Measurements from ENCODE around the gene SHQ1.

- TF ChIP-seq, protein P1, sequence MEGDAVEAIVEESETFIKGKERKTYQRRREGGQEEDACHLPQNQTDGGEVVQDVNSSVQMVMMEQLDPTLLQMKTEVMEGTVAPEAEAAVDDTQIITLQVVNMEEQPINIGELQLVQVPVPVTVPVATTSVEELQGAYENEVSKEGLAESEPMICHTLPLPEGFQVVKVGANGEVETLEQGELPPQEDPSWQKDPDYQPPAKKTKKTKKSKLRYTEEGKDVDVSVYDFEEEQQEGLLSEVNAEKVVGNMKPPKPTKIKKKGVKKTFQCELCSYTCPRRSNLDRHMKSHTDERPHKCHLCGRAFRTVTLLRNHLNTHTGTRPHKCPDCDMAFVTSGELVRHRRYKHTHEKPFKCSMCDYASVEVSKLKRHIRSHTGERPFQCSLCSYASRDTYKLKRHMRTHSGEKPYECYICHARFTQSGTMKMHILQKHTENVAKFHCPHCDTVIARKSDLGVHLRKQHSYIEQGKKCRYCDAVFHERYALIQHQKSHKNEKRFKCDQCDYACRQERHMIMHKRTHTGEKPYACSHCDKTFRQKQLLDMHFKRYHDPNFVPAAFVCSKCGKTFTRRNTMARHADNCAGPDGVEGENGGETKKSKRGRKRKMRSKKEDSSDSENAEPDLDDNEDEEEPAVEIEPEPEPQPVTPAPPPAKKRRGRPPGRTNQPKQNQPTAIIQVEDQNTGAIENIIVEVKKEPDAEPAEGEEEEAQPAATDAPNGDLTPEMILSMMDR (IDR thresholded peaks at IDR 0.05), result no peak
- TF ChIP-seq POLR2A (IDR thresholded peaks at IDR 0.05), result no peak
Measured at GRCh38 chr3:72727172-72727571, 121.1 kb downstream of the SHQ1 start.
